Psoas muscle (tissue), 8 donors: ENCODE results near the gene STRIP2. TPM values are rescaled to one million over a fixed set of nuclear protein-coding genes. Genes with fewer than 3 reads are reported as not detected.

Experiments
- ATAC-seq, 4 donors: fragments of 200-7000 bp; cut with Tn5 transposase; one replicate each; pipeline ENCODE4 v1.9.1; 2020; ENCODE audit warnings: moderate library complexity in 3 of 4, mild to moderate bottlenecking in 2 of 4
- DNase-seq, 2 donors: peaks; one replicate each; pipeline ENCODE4 v3.0.0-alpha.2; 2020
- H3K27ac ChIP-seq: fragments of 200-600 bp; one replicate; pipeline ENCODE4 v1.8.0; 2022
- H3K27me3 ChIP-seq, 3 donors: fragments of 200-600 bp in 1 of 3; one replicate each; pipeline versions ENCODE4 v1.6.1 to v1.8.0; 2013 to 2022; ENCODE audit warnings: low read length in 2 of 3, mild to moderate bottlenecking in 2 of 3, moderate library complexity in 1 of 3; ENCODE audit not compliant: insufficient read depth in 3 of 3
- H3K36me3 ChIP-seq, 2 donors: fragments of 200-600 bp in 1 of 2; one replicate each; pipeline versions ENCODE4 v1.6.1 to v1.8.0; 2013 to 2022; ENCODE audit warnings: low read depth in 1 of 2, mild to moderate bottlenecking in 1 of 2, moderate library complexity in 1 of 2; ENCODE audit not compliant: insufficient read depth in 1 of 2
- H3K4me1 ChIP-seq: fragments of 200-600 bp; one replicate; pipeline ENCODE4 v1.8.0; 2022
- H3K4me3 ChIP-seq: fragments of 200-600 bp; one replicate; pipeline ENCODE4 v1.8.0; 2022; ENCODE audit warnings: mild to moderate bottlenecking
- H3K9me3 ChIP-seq: fragments of 200-600 bp; one replicate; pipeline ENCODE4 v1.8.0; 2022
- CTCF ChIP-seq: fragments of 200-600 bp; IDR thresholded peaks from one replicate; pipeline ENCODE4 v1.8.0; 2022; ENCODE audit warnings: antibody characterized with exemption
- WGBS, 3 donors: extraction: QIAGEN DNeasy Blood & Tissue Kit; methylation state at CpG; one replicate each; pipeline versions ENCODE4 v1.1.6 to v1.1.7; 2013; 5-methylcytosine and 5-hydroxymethylcytosine counted together
- intact Hi-C, 2 donors: fragments of 100-400 bp; cut with DNase I; formaldehyde crosslinking; loops; one replicate each; pipeline versions ENCODE4 v1.11.0 to v1.14.2; 2022
- polyA plus RNA-seq, 3 donors: library from polyadenylated mRNA; stranded (reverse); fragments of 200-250 nt; gene quantifications; one replicate each; pipeline ENCODE4 v1.2.3, GENCODE V29; 2013
- total RNA-seq, 4 donors: library from RNA; stranded (reverse); fragmentation: NEBNext Ultra II Directional in 2 of 4; extraction: Animal tissue kit (Norgen Biotek cat#: 25700) in 2 of 4; gene quantifications; one replicate each; pipeline versions ENCODE4 v1.2.1 to v1.2.4, GENCODE V29; 2021 to 2023
- donor health status: healthy with polysubstance abuse.
- donor health status: DM: no; HTN: no; CAD: no; lungs with moderate emphysema.
- donor health status: Bipolar disorder and iron deficiency.
- donor health status: healthy.
- donor health status: DM: yes; HTN: yes; CAD: no.
- donor health status: DM: no; HTN: no; CAD: no.
- donor health status: DM: no; HTN: no; CAD: no.
- donor health status: DM: yes; HTN: yes; CAD: no.

Gene STRIP2
- total and polyA plus RNA-seq, 7 donors: 14.5 to 94.4 (median 46.6) TPM

GRCh38 chr7:129493555-129493954 lies 59.3 kb downstream of the STRIP2 start:
- H3K4me3 ChIP-seq: no peak overlapping the region
- no peaks in the 10 kb centered on the region for H3K9me3 ChIP-seq
- ATAC-seq: no peak
- no peaks in the 10 kb centered on the region for H3K27me3 ChIP-seq
- 75 to 93% (median 83%) methylated on average over 1 of the region's 1 CpG for WGBS, 3 donors
- H3K36me3 ChIP-seq: peaks cover 7 to 26% of the 10 kb centered on the region in 2 donors
- H3K4me1 ChIP-seq: no peaks in the 10 kb centered on the region
- intact Hi-C loops: loop anchor here in 1 of 2 donors (10.0 kb wide), 1 partner anchor 141 kb away; no protein-coding TSS in a partner anchor
- TF ChIP-seq CTCF: no peak
- no peak for DNase-seq
- no peak overlapping the region for H3K27ac ChIP-seq

- no peak for ATAC-seq
These were observed 59.8 kb downstream of the STRIP2 start for GRCh38 chr7:129494041-129494440.

DNA sequence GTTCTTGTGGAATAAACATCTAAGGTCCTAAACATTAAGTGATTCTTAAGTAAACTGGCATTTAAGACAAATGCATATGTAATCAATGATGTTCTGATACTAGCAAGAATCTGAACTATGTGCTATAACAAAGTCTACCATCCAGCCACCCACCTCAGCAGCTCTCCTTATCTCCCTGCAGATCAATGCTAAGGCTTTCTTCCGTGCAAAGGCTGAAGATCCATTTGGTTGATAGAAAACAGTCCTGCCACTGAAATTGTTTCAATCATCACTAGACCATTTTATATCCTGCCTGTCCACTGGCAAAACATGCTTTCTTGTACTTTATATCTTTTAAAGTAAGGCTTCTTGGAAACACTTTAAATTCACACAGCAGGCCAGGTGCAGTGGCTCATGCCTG lies 61.8 kb downstream of the STRIP2 start:
- peaks cover 0 to 18% of the 10 kb centered on the region in 2 donors for H3K36me3 ChIP-seq
- no peak overlapping the region for H3K27ac ChIP-seq
- no peaks in the 10 kb centered on the region for H3K9me3 ChIP-seq
- no peaks in the 10 kb centered on the region for H3K4me1 ChIP-seq
- intact Hi-C loops: loop anchor here in 1 of 2 donors (10.0 kb wide), 1 partner anchor 139 kb away; no protein-coding TSS in a partner anchor
- 65 to 89% (median 70%) methylated on average over 1 of the region's 1 CpG for WGBS, 3 donors
- no peaks in the 10 kb centered on the region for H3K27me3 ChIP-seq
- H3K4me3 ChIP-seq: no peak overlapping the region
- DNase-seq (no peak), ATAC-seq (no peak)
- no peak for TF ChIP-seq CTCF

More at GRCh38 chr7:129494041-129494440, 59.8 kb downstream of the STRIP2 start:
- Histone ChIP-seq H3K4me3 (no peak overlapping the region), H3K27ac (no peak overlapping the region), H3K27me3 (no peaks in the 10 kb centered on the region), H3K36me3 (peaks cover 4 to 21% of the 10 kb centered on the region in 2 donors), H3K4me1 (no peaks in the 10 kb centered on the region), H3K9me3 (no peaks in the 10 kb centered on the region)
- no peak for TF ChIP-seq CTCF
- intact Hi-C loops: loop anchor here in 1 of 2 donors (10.0 kb wide), 1 partner anchor 141 kb away; no protein-coding TSS in a partner anchor
- 67 to 77% (median 71%) methylated on average over 5 of the region's 5 CpGs for WGBS, 3 donors
- no peak for DNase-seq

- no peak overlapping the region for H3K27ac ChIP-seq
These were observed 62.4 kb downstream of the STRIP2 start for GRCh38 chr7:129496653-129497052.

More at GRCh38 chr7:129496653-129497052, 62.4 kb downstream of the STRIP2 start:
- Histone ChIP-seq H3K36me3 (peaks cover 0 to 12% of the 10 kb centered on the region in 2 donors), H3K27me3 (no peaks in the 10 kb centered on the region), H3K9me3 (no peaks in the 10 kb centered on the region), H3K4me1 (no peaks in the 10 kb centered on the region), H3K4me3 (no peak overlapping the region)
- no peak for DNase-seq
- no peak for ATAC-seq
- intact Hi-C loops: loop anchor here in 1 of 2 donors (10.0 kb wide), 1 partner anchor 138 kb away; no protein-coding TSS in a partner anchor
- no peak for TF ChIP-seq CTCF
- 72 to 77% (median 74%) methylated on average over 7 of the region's 7 CpGs for WGBS, 3 donors
